ENCODE data around the gene PRRT4.
A peak's percentile ranks its signal among the peaks of the same experiment; 100 is the strongest.

The PRRT4 gene

GRCh38 chr7:128343554-128344430 is 17.7 kb downstream of the PRRT4 start, which contains the start of gene RBM28:
Gene RBM28, minus strand, starts transcription at chr7:128343908. Its CDS starts 115 bp downstream, at chr7:128343793.
- no peaks in the 10 kb centered on the region for H3K4me1 ChIP-seq (ENCODE audit: insufficient read depth, insufficient read length)
- peak; percentile 89 for DNase-seq (ENCODE audit: low read depth, low spot score)
- peak within 1 kb of the TSS; percentile 73 for H3K9ac ChIP-seq (ENCODE audit: insufficient read length, low read depth)
- H3K4me3 ChIP-seq (ENCODE audit: insufficient read length, low read depth): peak within 1 kb of the TSS; percentile 79
- no peaks in the 10 kb centered on the region for H3K27me3 ChIP-seq (ENCODE audit: insufficient read depth, insufficient read length)
- no peaks in the 10 kb centered on the region for H3K9me3 ChIP-seq (ENCODE audit: insufficient read depth, low read length)
- TF ChIP-seq SUZ12 (IDR thresholded peaks at IDR 0.05; ENCODE audit: extremely low read depth, insufficient read depth, insufficient read length) (no peak), ZNF274 (IDR thresholded peaks at IDR 0.05; ENCODE audit: low read depth, low read length) (no peak), YY1 (IDR thresholded peaks at IDR 0.05; ENCODE audit: insufficient read depth, insufficient read length) (peak; percentile 70)
- peaks cover 27% of the 10 kb centered on the region for H3K36me3 ChIP-seq (ENCODE audit: insufficient read depth, insufficient read length, low read length)

- Histone ChIP-seq H3K4me3 (ENCODE audit: insufficient read length, low read depth) (no peak overlapping the region), H3K9ac (ENCODE audit: insufficient read length, low read depth) (no peak overlapping the region), H3K9me3 (ENCODE audit: insufficient read depth, low read length) (no peaks in the 10 kb centered on the region), H3K36me3 (ENCODE audit: insufficient read depth, insufficient read length, low read length) (peaks cover 42% of the 10 kb centered on the region), H3K4me1 (ENCODE audit: insufficient read depth, insufficient read length) (no peaks in the 10 kb centered on the region), H3K27me3 (ENCODE audit: insufficient read depth, insufficient read length) (no peaks in the 10 kb centered on the region)
- TF ChIP-seq ZNF274 (IDR thresholded peaks at IDR 0.05; ENCODE audit: low read depth, low read length): no peak
- no peak for TF ChIP-seq YY1 (IDR thresholded peaks at IDR 0.05; ENCODE audit: insufficient read depth, insufficient read length)
- no peak for TF ChIP-seq SUZ12 (IDR thresholded peaks at IDR 0.05; ENCODE audit: extremely low read depth, insufficient read depth, insufficient read length)
- DNase-seq (ENCODE audit: low read depth, low spot score): no peak
These were observed 19.8 kb downstream of the PRRT4 start for GRCh38 chr7:128341733-128342132.

- no peaks in the 10 kb centered on the region for H3K4me1 ChIP-seq (ENCODE audit: insufficient read depth, insufficient read length)
- no peaks in the 10 kb centered on the region for H3K9me3 ChIP-seq (ENCODE audit: insufficient read depth, low read length)
- H3K36me3 ChIP-seq (ENCODE audit: insufficient read depth, insufficient read length, low read length): peaks cover 83% of the 10 kb centered on the region
- TF ChIP-seq SUZ12 (IDR thresholded peaks at IDR 0.05; ENCODE audit: extremely low read depth, insufficient read depth, insufficient read length) (no peak), YY1 (IDR thresholded peaks at IDR 0.05; ENCODE audit: insufficient read depth, insufficient read length) (no peak), ZNF274 (IDR thresholded peaks at IDR 0.05; ENCODE audit: low read depth, low read length) (no peak)
- H3K27me3 ChIP-seq (ENCODE audit: insufficient read depth, insufficient read length): no peaks in the 10 kb centered on the region
- no peak overlapping the region for H3K4me3 ChIP-seq (ENCODE audit: insufficient read length, low read depth)
- no peak overlapping the region for H3K9ac ChIP-seq (ENCODE audit: insufficient read length, low read depth)
- DNase-seq (ENCODE audit: low read depth, low spot score): no peak
These were observed 25.8 kb downstream of the PRRT4 start for GRCh38 chr7:128335730-128336129.

- Histone ChIP-seq H3K9ac (ENCODE audit: insufficient read length, low read depth) (no peak overlapping the region), H3K4me1 (ENCODE audit: insufficient read depth, insufficient read length) (no peaks in the 10 kb centered on the region), H3K4me3 (ENCODE audit: insufficient read length, low read depth) (no peak overlapping the region), H3K36me3 (ENCODE audit: insufficient read depth, insufficient read length, low read length) (peaks cover 76% of the 10 kb centered on the region), H3K27me3 (ENCODE audit: insufficient read depth, insufficient read length) (no peaks in the 10 kb centered on the region), H3K9me3 (ENCODE audit: insufficient read depth, low read length) (no peaks in the 10 kb centered on the region)
- no peak for DNase-seq (ENCODE audit: low read depth, low spot score)
- TF ChIP-seq YY1 (IDR thresholded peaks at IDR 0.05; ENCODE audit: insufficient read depth, insufficient read length) (no peak), SUZ12 (IDR thresholded peaks at IDR 0.05; ENCODE audit: extremely low read depth, insufficient read depth, insufficient read length) (no peak), ZNF274 (IDR thresholded peaks at IDR 0.05; ENCODE audit: low read depth, low read length) (no peak)
These were observed 37.2 kb downstream of the PRRT4 start for GRCh38 chr7:128324368-128324680.

DNA sequence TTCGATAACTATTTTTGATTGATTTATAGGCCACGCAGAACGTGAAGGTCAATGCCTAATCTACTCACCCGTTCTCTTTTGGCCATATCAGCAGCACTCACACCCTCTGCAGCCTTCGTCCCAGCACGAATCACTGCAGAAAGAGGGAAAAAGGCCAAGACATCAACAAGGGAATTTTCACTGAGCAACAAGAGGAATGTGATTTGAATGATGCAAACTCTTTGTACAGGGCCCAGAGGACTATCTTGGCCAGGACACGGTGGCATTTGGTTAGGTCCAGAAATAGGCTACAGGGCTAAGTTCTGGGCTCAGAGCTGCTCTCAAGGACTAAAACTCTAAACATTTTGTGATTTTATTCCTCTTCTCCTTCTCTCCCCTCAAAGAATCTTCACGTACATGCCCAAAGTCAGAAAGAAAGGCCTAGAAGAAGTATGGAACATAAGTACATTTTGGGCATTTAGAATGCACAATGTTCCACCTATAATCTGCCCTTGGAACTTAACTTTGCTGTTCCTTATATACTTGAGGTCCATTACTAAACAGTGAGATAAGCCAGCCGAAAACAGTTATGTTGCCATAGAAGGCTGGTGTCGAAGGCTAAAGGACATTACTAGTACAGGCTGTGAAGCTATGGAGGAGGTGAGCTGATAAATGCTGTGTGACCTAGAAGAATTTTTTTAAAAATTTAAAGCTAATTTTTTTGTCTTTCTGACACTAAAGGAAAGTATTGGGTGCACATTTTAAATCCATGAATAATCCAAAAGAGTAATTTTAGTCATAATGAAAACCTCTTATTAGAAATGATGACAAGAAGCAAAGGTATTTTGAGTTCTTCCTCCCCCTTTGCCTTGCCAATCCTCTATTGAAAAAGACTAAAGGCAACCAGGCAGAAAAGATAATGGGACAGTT is 37.8 kb downstream of the PRRT4 start:
- Histone ChIP-seq H3K4me3 (ENCODE audit: insufficient read length, low read depth) (no peak overlapping the region), H3K27me3 (ENCODE audit: insufficient read depth, insufficient read length) (no peaks in the 10 kb centered on the region), H3K36me3 (ENCODE audit: insufficient read depth, insufficient read length, low read length) (peaks cover 78% of the 10 kb centered on the region), H3K9ac (ENCODE audit: insufficient read length, low read depth) (no peak overlapping the region), H3K9me3 (ENCODE audit: insufficient read depth, low read length) (no peaks in the 10 kb centered on the region), H3K4me1 (ENCODE audit: insufficient read depth, insufficient read length) (no peaks in the 10 kb centered on the region)
- DNase-seq (ENCODE audit: low read depth, low spot score): no peak
- TF ChIP-seq YY1 (IDR thresholded peaks at IDR 0.05; ENCODE audit: insufficient read depth, insufficient read length): no peak
- no peak for TF ChIP-seq SUZ12 (IDR thresholded peaks at IDR 0.05; ENCODE audit: extremely low read depth, insufficient read depth, insufficient read length)
- no peak for TF ChIP-seq ZNF274 (IDR thresholded peaks at IDR 0.05; ENCODE audit: low read depth, low read length)

DNA sequence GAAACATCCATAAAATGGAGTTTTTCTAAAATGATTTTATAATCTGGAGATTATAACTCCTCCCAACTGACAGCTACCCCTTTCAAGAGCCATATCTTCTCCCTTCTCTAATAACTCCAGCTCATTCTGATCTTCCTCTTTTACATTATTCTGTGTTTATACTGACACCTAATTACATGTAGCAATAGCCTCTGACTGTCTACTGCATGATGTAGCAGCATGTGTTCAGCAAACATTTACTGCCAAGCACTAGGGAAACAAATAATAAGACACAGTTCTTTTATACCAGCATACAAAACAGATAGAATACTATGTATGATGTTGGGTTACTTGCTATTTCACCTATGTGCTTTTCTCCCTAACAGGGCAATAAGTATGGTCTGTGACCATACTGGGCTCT is 38.5 kb downstream of the PRRT4 start:
- no peaks in the 10 kb centered on the region for H3K27me3 ChIP-seq (ENCODE audit: insufficient read depth, insufficient read length)
- H3K36me3 ChIP-seq (ENCODE audit: insufficient read depth, insufficient read length, low read length): peaks cover 78% of the 10 kb centered on the region
- no peaks in the 10 kb centered on the region for H3K4me1 ChIP-seq (ENCODE audit: insufficient read depth, insufficient read length)
- TF ChIP-seq ZNF274 (IDR thresholded peaks at IDR 0.05; ENCODE audit: low read depth, low read length): no peak
- no peak for TF ChIP-seq YY1 (IDR thresholded peaks at IDR 0.05; ENCODE audit: insufficient read depth, insufficient read length)
- no peak for TF ChIP-seq SUZ12 (IDR thresholded peaks at IDR 0.05; ENCODE audit: extremely low read depth, insufficient read depth, insufficient read length)
- no peaks in the 10 kb centered on the region for H3K9me3 ChIP-seq (ENCODE audit: insufficient read depth, low read length)
- H3K4me3 ChIP-seq (ENCODE audit: insufficient read length, low read depth): no peak overlapping the region
- no peak for DNase-seq (ENCODE audit: low read depth, low spot score)
- H3K9ac ChIP-seq (ENCODE audit: insufficient read length, low read depth): no peak overlapping the region

All from NT2/D1 (cell line).